Mesendoderm (in vitro differentiated cells): Measurements from ENCODE around the gene PRKCA.

Experiments
- DNase-seq: peaks from one replicate; pipeline ENCODE4 v3.0.0; 2013
- H2AK5ac ChIP-seq: 2 replicates; pipeline ENCODE4 v1.6.1; 2013; ENCODE audit warnings: low read length, inconsistent platforms
- H2BK120ac ChIP-seq: 2 replicates; pipeline ENCODE4 v1.6.1; 2013; ENCODE audit warnings: low read depth, mild to moderate bottlenecking, low read length, moderate library complexity, mixed read lengths
- H2BK15ac ChIP-seq: replicated peaks from 2 replicates; pipeline ENCODE4 v1.6.1; 2013; ENCODE audit warnings: low read depth, mild to moderate bottlenecking, moderate library complexity
- H2BK5ac ChIP-seq: 2 replicates; pipeline ENCODE4 v1.6.1; 2013; ENCODE audit warnings: low read length, inconsistent platforms
- H3K18ac ChIP-seq: 2 replicates; pipeline ENCODE4 v1.6.1; 2013; ENCODE audit warnings: mild to moderate bottlenecking, low read length, mixed read lengths
- H3K23ac ChIP-seq: one replicate; pipeline ENCODE4 v1.6.1; 2013; ENCODE audit warnings: low read length
- H3K27ac ChIP-seq: 2 replicates; pipeline ENCODE4 v1.5.1; 2013; ENCODE audit warnings: low read depth, mild to moderate bottlenecking, inconsistent platforms, low read length, moderate library complexity
- H3K27me3 ChIP-seq: 2 replicates; pipeline ENCODE4 v1.6.1; 2013; ENCODE audit warnings: low read length, control low read depth, mild to moderate bottlenecking, inconsistent platforms; ENCODE audit not compliant: insufficient read depth, poor library complexity
- H3K36me3 ChIP-seq: 2 replicates; pipeline ENCODE4 v1.6.1; 2013; ENCODE audit warnings: low read length, inconsistent platforms; ENCODE audit not compliant: control insufficient read depth, insufficient read depth
- H3K4ac ChIP-seq: one replicate; pipeline ENCODE4 v1.6.1; 2013; ENCODE audit warnings: low read depth, mild to moderate bottlenecking, low read length, moderate library complexity
- H3K4me1 ChIP-seq: 2 replicates; pipeline ENCODE4 v1.6.1; 2013; ENCODE audit warnings: low read depth, low read length, inconsistent platforms; ENCODE audit not compliant: control insufficient read depth
- H3K4me2 ChIP-seq: 2 replicates; pipeline ENCODE4 v1.6.1; 2013; ENCODE audit warnings: low read length
- H3K4me3 ChIP-seq: 2 replicates; pipeline ENCODE4 v1.5.1; 2013; ENCODE audit warnings: mild to moderate bottlenecking, low read length
- H3K56ac ChIP-seq: one replicate; pipeline ENCODE4 v1.6.1; 2013; ENCODE audit warnings: low read length
- H3K79me1 ChIP-seq: 2 replicates; pipeline ENCODE4 v1.6.1; 2013; ENCODE audit warnings: low read length, inconsistent platforms
- H3K79me2 ChIP-seq: 2 replicates; pipeline ENCODE4 v1.6.1; 2013; ENCODE audit warnings: mild to moderate bottlenecking, low read length; ENCODE audit not compliant: control insufficient read depth, insufficient read depth
- H3K9ac ChIP-seq: 2 replicates; pipeline ENCODE4 v1.6.1; 2013; ENCODE audit warnings: low read length, inconsistent platforms
- H4K5ac ChIP-seq: one replicate; pipeline ENCODE4 v1.6.1; 2013; ENCODE audit warnings: low read length
- H4K8ac ChIP-seq: one replicate; pipeline ENCODE4 v1.6.1; 2013; ENCODE audit warnings: low read depth, mild to moderate bottlenecking, control low read depth, low read length, moderate library complexity
- WGBS: extraction: QIAGEN DNeasy Blood & Tissue Kit; methylation state at CpG from one replicate; pipeline ENCODE4 v1.1.7; 2013; ENCODE audit warnings: low lambda C conversion rate, missing lambda C conversion rate; ENCODE audit not compliant: insufficient coverage; ENCODE audit errors: extremely low coverage; 5-methylcytosine and 5-hydroxymethylcytosine counted together

Gene PRKCA

GRCh38 chr17:66784621-66785364, 482.4 kb downstream of the PRKCA start:
- H3K36me3 ChIP-seq = no peaks in the 10 kb centered on the region
- no peaks in the 10 kb centered on the region for H3K4me1 ChIP-seq
- H4K8ac ChIP-seq = no peak overlapping the region
- H2BK5ac ChIP-seq = no peak overlapping the region
- H2BK15ac ChIP-seq = no peak overlapping the region
- no CpG with 5 or more reads among the region's 11 CpGs for WGBS
- H2AK5ac ChIP-seq = no peak overlapping the region
- H2BK120ac ChIP-seq = no peak overlapping the region
- no peak overlapping the region for H3K4me3 ChIP-seq
- no peak for DNase-seq
- no peak overlapping the region for H3K18ac ChIP-seq
- no peaks in the 10 kb centered on the region for H3K27me3 ChIP-seq
- H3K9ac ChIP-seq = no peak overlapping the region
- H4K5ac ChIP-seq = no peak overlapping the region
- no peak overlapping the region for H3K4me2 ChIP-seq
- no peak overlapping the region for H3K4ac ChIP-seq
- no peaks in the 10 kb centered on the region for H3K79me2 ChIP-seq
- no peak overlapping the region for H3K56ac ChIP-seq
- H3K23ac ChIP-seq = no peak overlapping the region
- no peak overlapping the region for H3K27ac ChIP-seq
- no peaks in the 10 kb centered on the region for H3K79me1 ChIP-seq

- H3K4ac ChIP-seq = no peak overlapping the region
- no peak overlapping the region for H3K18ac ChIP-seq
- no peaks in the 10 kb centered on the region for H3K79me2 ChIP-seq
- H3K9ac ChIP-seq = no peak overlapping the region
- H2BK15ac ChIP-seq = no peak overlapping the region
- no peak for DNase-seq
- H3K4me1 ChIP-seq = no peaks in the 10 kb centered on the region
- no peaks in the 10 kb centered on the region for H3K36me3 ChIP-seq
- no peaks in the 10 kb centered on the region for H3K27me3 ChIP-seq
- no peak overlapping the region for H4K5ac ChIP-seq
- H2BK5ac ChIP-seq = no peak overlapping the region
- no peak overlapping the region for H3K56ac ChIP-seq
- H3K79me1 ChIP-seq = no peaks in the 10 kb centered on the region
- no peak overlapping the region for H3K4me3 ChIP-seq
- no CpG with 5 or more reads among the region's 10 CpGs for WGBS
- H3K4me2 ChIP-seq = no peak overlapping the region
- no peak overlapping the region for H2BK120ac ChIP-seq
- H3K27ac ChIP-seq = no peak overlapping the region
- H2AK5ac ChIP-seq = no peak overlapping the region
- no peak overlapping the region for H3K23ac ChIP-seq
- no peak overlapping the region for H4K8ac ChIP-seq
These were observed 483.7 kb downstream of the PRKCA start for GRCh38 chr17:66786107-66786506.

GRCh38 chr17:66787914-66788313, 485.5 kb downstream of the PRKCA start:
- WGBS = no CpG with 5 or more reads among the region's 3 CpGs
- Histone ChIP-seq H3K27ac (no peak overlapping the region), H3K56ac (no peak overlapping the region), H3K18ac (no peak overlapping the region), H4K5ac (no peak overlapping the region), H3K36me3 (no peaks in the 10 kb centered on the region), H3K4me3 (no peak overlapping the region), H2BK5ac (no peak overlapping the region), H3K4ac (no peak overlapping the region), H3K23ac (no peak overlapping the region), H3K27me3 (no peaks in the 10 kb centered on the region), H3K79me2 (no peaks in the 10 kb centered on the region), H2AK5ac (no peak overlapping the region), H2BK15ac (no peak overlapping the region), H2BK120ac (no peak overlapping the region), H4K8ac (no peak overlapping the region), H3K79me1 (no peaks in the 10 kb centered on the region), H3K4me2 (no peak overlapping the region), H3K9ac (no peak overlapping the region), H3K4me1 (no peaks in the 10 kb centered on the region)
- DNase-seq = no peak

GRCh38 chr17:66789093-66789492, 486.7 kb downstream of the PRKCA start:
- Histone ChIP-seq H2BK15ac (no peak overlapping the region), H3K79me2 (no peaks in the 10 kb centered on the region), H2BK120ac (no peak overlapping the region), H3K4me3 (no peak overlapping the region), H3K56ac (no peak overlapping the region), H3K4me2 (no peak overlapping the region), H3K79me1 (no peaks in the 10 kb centered on the region), H3K27ac (no peak overlapping the region), H2AK5ac (no peak overlapping the region), H2BK5ac (no peak overlapping the region), H3K9ac (no peak overlapping the region), H3K36me3 (no peaks in the 10 kb centered on the region), H4K8ac (no peak overlapping the region), H3K23ac (no peak overlapping the region), H3K4ac (no peak overlapping the region), H3K27me3 (no peaks in the 10 kb centered on the region), H3K18ac (no peak overlapping the region), H4K5ac (no peak overlapping the region), H3K4me1 (no peaks in the 10 kb centered on the region)
- no CpG with 5 or more reads among the region's 12 CpGs for WGBS
- DNase-seq = no peak

- Histone ChIP-seq H3K23ac (no peak overlapping the region), H3K4me2 (no peak overlapping the region), H4K8ac (no peak overlapping the region), H3K27ac (no peak overlapping the region), H2AK5ac (no peak overlapping the region), H3K4me3 (no peak overlapping the region), H3K18ac (no peak overlapping the region), H4K5ac (no peak overlapping the region), H3K4ac (no peak overlapping the region), H3K79me1 (no peaks in the 10 kb centered on the region), H3K4me1 (no peaks in the 10 kb centered on the region), H2BK5ac (no peak overlapping the region), H3K27me3 (no peaks in the 10 kb centered on the region), H2BK120ac (no peak overlapping the region), H3K79me2 (no peaks in the 10 kb centered on the region), H3K36me3 (no peaks in the 10 kb centered on the region), H2BK15ac (no peak overlapping the region), H3K9ac (no peak overlapping the region), H3K56ac (no peak overlapping the region)
- no peak for DNase-seq
- no CpG with 5 or more reads among the region's 7 CpGs for WGBS
These were observed 487.6 kb downstream of the PRKCA start for GRCh38 chr17:66789961-66790437.
